Heart right ventricle (tissue), 16 donors: ENCODE results near the gene TTC38. TPM values are rescaled to one million over a fixed set of nuclear protein-coding genes. Genes with fewer than 3 reads are reported as not detected.

Source experiments
- ATAC-seq, 8 donors: fragments of 200-7000 bp; cut with Tn5 transposase; one replicate each; pipeline ENCODE4 v1.9.1; 2020; ENCODE audit warnings: mild to moderate bottlenecking in 8 of 8, moderate library complexity in 8 of 8, moderate number of reproducible peaks in 1 of 8
- DNase-seq, 2 donors: peaks; one replicate each; pipeline ENCODE4 v3.0.0-alpha.2; 2020
- H3K27ac ChIP-seq, 10 donors: fragments of 200-600 bp; sonication (generic) in 2 of 10; one replicate each; pipeline versions ENCODE4 v1.5.0 to v1.8.0; 2020 to 2022; ENCODE audit warnings: mild to moderate bottlenecking in 3 of 10
- H3K27me3 ChIP-seq, 7 donors: fragments of 200-600 bp; one replicate each; pipeline ENCODE4 v1.8.0; 2021 to 2022; ENCODE audit warnings: mild to moderate bottlenecking in 2 of 7
- H3K36me3 ChIP-seq, 9 donors: fragments of 200-600 bp; sonication (generic) in 1 of 9; one replicate each; pipeline versions ENCODE4 v1.5.0 to v1.8.0; 2020 to 2022; ENCODE audit warnings: mild to moderate bottlenecking in 2 of 9
- H3K4me1 ChIP-seq, 9 donors: fragments of 200-600 bp; sonication (generic) in 1 of 9; one replicate each; pipeline versions ENCODE4 v1.5.0 to v1.8.0; 2020 to 2022; ENCODE audit warnings: mild to moderate bottlenecking in 4 of 9
- H3K4me3 ChIP-seq, 10 donors: fragments of 200-600 bp; sonication (generic) in 2 of 10; one replicate each; pipeline versions ENCODE4 v1.5.0 to v1.8.0; 2020 to 2022; ENCODE audit warnings: mild to moderate bottlenecking in 7 of 10, moderate library complexity in 2 of 10
- H3K9me3 ChIP-seq, 11 donors: fragments of 200-600 bp in 10 of 11; sonication (generic) in 2 of 11; one replicate each; pipeline versions ENCODE4 v1.5.0 to v1.8.0; 2013 to 2022; ENCODE audit warnings: mild to moderate bottlenecking in 2 of 11, control low read depth in 1 of 11, moderate library complexity in 1 of 11
- WGBS, 2 donors: extraction: QIAGEN DNeasy Blood & Tissue Kit; methylation state at CpG; one replicate each; pipeline ENCODE4 v1.1.7; 2013; ENCODE audit warnings: inconsistent platforms in 1 of 2; 5-methylcytosine and 5-hydroxymethylcytosine counted together
- intact Hi-C, 10 donors: fragments of 100-400 bp; cut with DNase I; formaldehyde crosslinking; loops; one replicate each; pipeline versions ENCODE4 v1.11.1 to v1.14.2; 2022
- polyA plus RNA-seq, 2 donors: library from polyadenylated mRNA; stranded (reverse); fragments of 200-250 nt; gene quantifications; one replicate each; pipeline ENCODE4 v1.2.3, GENCODE V29; 2013
- total RNA-seq, 10 donors: library from RNA; stranded (reverse); fragmentation: NEBNext Ultra II Directional in 3 of 10; extraction: Animal tissue kit (Norgen Biotek cat#: 25700) in 3 of 10; gene quantifications; one replicate each; pipeline versions ENCODE4 v1.2.1 to v1.2.4, GENCODE V29; 2021 to 2023
- TF ChIP-seq, protein P1 (sequence below), 9 donors: fragments of 200-600 bp; sonication (generic) in 2 of 9; IDR thresholded peaks; one replicate each; pipeline versions ENCODE4 v1.5.0 to v1.8.0; 2021 to 2022; ENCODE audit warnings: antibody characterized with exemption in 9 of 9, mild to moderate bottlenecking in 5 of 9, moderate library complexity in 1 of 9
- donor health status: Arrhythmogenic right ventricular cardiomyopathy.
- donor health status: ischemic (EF 13 %, LVEDD 7.1; RV severe dilation, severe dysfunction).
- donor health status: healthy with polysubstance abuse.
- donor health status: DM: no; HTN: yes; CAD: no.
- donor health status: DM: no; HTN: no; CAD: no.
- donor health status: ischemic (EF 25% LVEDD 6.9; RV normal size, moderate dysfunction).
- donor health status: ischemic (EF 25% LVEDD 5.7; RV mildly dilated, moderate dysfunction).
- donor health status: healthy.
- donor health status: DM: yes; HTN: yes; CAD: no.
- donor health status: Ischemic cardiomyopathy.
- donor health status: ischemic (EF 35%, LVEDD 5.7; RV mildly dilated, moderate dysfunction).
- donor health status: nonischemic (EF 11% LVEDD 7.7; RV severe dilation, severe dysfunction).
- donor health status: DM: yes; HTN: yes; CAD: no.
- donor health status: PGD.
- donor health status: ischemic (EF 29% LVEDD 5.4; RV normal size, mild dysfunction).
- donor health status: nonischemic (EF 23%, LVEDD 6.1; RV moderate dilation, normal function).

The TTC38 gene
- total and polyA plus RNA-seq, 12 donors: 20.5 to 29.2 (median 26.1) TPM

DNA sequence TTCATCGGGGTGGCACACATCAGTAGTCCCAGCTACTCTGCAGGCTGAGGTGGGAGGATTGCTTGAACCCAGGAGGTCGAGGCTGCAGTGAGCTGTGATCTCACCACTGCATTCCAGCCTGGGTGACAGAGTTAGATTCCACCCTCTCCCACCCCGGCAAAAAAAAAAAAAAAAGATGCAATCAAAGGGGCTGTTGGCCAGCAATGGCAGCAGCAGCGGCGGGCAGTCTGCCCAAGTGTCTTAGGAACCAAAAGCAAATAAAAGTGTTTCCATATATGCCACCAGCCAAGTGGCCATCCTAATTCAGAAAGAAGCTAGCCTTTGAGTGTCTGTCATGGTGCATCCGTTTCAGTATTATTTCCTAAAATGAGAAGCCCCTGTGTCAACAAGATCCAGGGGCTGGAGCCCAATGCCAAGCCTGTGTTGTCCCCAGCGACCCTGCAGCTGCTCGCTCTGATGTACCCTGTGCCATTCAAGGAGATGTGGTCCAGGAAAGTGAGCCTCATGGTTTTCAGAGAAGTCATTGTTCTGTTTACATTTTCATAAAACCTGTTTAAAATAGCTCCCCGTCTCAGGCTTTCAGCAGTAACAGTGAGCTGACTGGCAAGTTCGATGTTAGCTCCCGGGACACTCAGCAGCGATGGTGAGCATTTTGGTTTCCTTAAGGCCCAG is 30.2 kb upstream of the TTC38 start:
- H3K9me3 ChIP-seq: no peaks in the 10 kb centered on the region
- peak; percentile 53 to 68 for DNase-seq
- peaks cover 5 to 77% (median 34%) of the 10 kb centered on the region in 9 donors for H3K4me1 ChIP-seq
- peaks cover 0 to 59% (median 17%) of the 10 kb centered on the region in 9 donors for H3K36me3 ChIP-seq
- intact Hi-C loops: loop anchor here in 1 of 10 donors (5.0 kb wide), 1 partner anchor 40 kb away; no protein-coding TSS in a partner anchor
- peak overlapping the region in 9 of 10 donors; percentile 51 to 84 (median 73) for H3K27ac ChIP-seq
- TF ChIP-seq, protein P1, sequence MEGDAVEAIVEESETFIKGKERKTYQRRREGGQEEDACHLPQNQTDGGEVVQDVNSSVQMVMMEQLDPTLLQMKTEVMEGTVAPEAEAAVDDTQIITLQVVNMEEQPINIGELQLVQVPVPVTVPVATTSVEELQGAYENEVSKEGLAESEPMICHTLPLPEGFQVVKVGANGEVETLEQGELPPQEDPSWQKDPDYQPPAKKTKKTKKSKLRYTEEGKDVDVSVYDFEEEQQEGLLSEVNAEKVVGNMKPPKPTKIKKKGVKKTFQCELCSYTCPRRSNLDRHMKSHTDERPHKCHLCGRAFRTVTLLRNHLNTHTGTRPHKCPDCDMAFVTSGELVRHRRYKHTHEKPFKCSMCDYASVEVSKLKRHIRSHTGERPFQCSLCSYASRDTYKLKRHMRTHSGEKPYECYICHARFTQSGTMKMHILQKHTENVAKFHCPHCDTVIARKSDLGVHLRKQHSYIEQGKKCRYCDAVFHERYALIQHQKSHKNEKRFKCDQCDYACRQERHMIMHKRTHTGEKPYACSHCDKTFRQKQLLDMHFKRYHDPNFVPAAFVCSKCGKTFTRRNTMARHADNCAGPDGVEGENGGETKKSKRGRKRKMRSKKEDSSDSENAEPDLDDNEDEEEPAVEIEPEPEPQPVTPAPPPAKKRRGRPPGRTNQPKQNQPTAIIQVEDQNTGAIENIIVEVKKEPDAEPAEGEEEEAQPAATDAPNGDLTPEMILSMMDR (IDR thresholded peaks at IDR 0.05): no peak
- 57 to 70% methylated on average over 12 of the region's 12 CpGs for WGBS, 2 donors
- H3K4me3 ChIP-seq: no peak overlapping the region
- H3K27me3 ChIP-seq: no peaks in the 10 kb centered on the region
- peak in 7 of 8 donors; percentile 22 to 61 (median 49) for ATAC-seq

- intact Hi-C loops: loop anchor here in 1 of 10 donors (5.0 kb wide), 1 partner anchor 41 kb away; no protein-coding TSS in a partner anchor
Measured at GRCh38 chr22:46238541-46238940, 29.3 kb upstream of the TTC38 start.

GRCh38 chr22:46239261-46240048 is 28.4 kb upstream of the TTC38 start:
- ATAC-seq: no peak
- peaks cover 5 to 74% (median 32%) of the 10 kb centered on the region in 9 donors for H3K4me1 ChIP-seq
- 89% methylated on average over 20 of the region's 20 CpGs for WGBS, 2 donors

More at GRCh38 chr22:46238541-46238940, 29.3 kb upstream of the TTC38 start:
- TF ChIP-seq, protein P1 (IDR thresholded peaks at IDR 0.05): no peak
- Histone ChIP-seq H3K27me3 (no peaks in the 10 kb centered on the region), H3K36me3 (peaks cover 0 to 68% (median 17%) of the 10 kb centered on the region in 9 donors), H3K9me3 (no peaks in the 10 kb centered on the region), H3K27ac (peak overlapping the region in 9 of 10 donors; percentile 51 to 84 (median 73)), H3K4me3 (no peak overlapping the region), H3K4me1 (peaks cover 5 to 74% (median 31%) of the 10 kb centered on the region in 9 donors)
- peak in 7 of 8 donors; percentile 10 to 56 (median 43) for ATAC-seq
- 65 to 71% methylated on average over 16 of the region's 16 CpGs for WGBS, 2 donors
- peak in 1 of 2 donors; percentile 43 for DNase-seq

More at GRCh38 chr22:46239261-46240048, 28.4 kb upstream of the TTC38 start:
- TF ChIP-seq, protein P1 (IDR thresholded peaks at IDR 0.05): no peak
- no peaks in the 10 kb centered on the region for H3K9me3 ChIP-seq
- H3K27ac ChIP-seq: peak overlapping the region in 7 of 10 donors; percentile 52 to 84 (median 79)
- no peak for DNase-seq
- H3K4me3 ChIP-seq: no peak overlapping the region
- H3K27me3 ChIP-seq: no peaks in the 10 kb centered on the region
- intact Hi-C loops: loop anchor here in 4 of 10 donors (5.0 to 10.0 kb wide), 4 partner anchors 42 to 245 kb away; partner anchors contain the start of gene PPARA (in 2 of the 4)
- H3K36me3 ChIP-seq: peaks cover 0 to 73% (median 17%) of the 10 kb centered on the region in 9 donors
